Chondrocyte (in vitro differentiated cells): ENCODE data around the gene COL18A1. TPM values are rescaled to one million over a fixed set of nuclear protein-coding genes. Genes with fewer than 3 reads are reported as not detected.
A peak's percentile ranks its signal among the peaks of the same experiment; 100 is the strongest.

Experiments used
- DNase-seq: peaks from one replicate; pipeline ENCODE4 v3.0.0; 2021; ENCODE audit warnings: mixed read lengths, low spot score
- H3K27ac Mint-ChIP-seq: one replicate; pipeline ENCODE4 v1.8.0; 2021; ENCODE audit warnings: mild to moderate bottlenecking, moderate library complexity, mixed read lengths; ENCODE audit not compliant: unreplicated experiment
- H3K27me3 Mint-ChIP-seq: 2 replicates; pipeline ENCODE4 v1.8.0; 2021; ENCODE audit warnings: low read depth, mixed read lengths
- H3K36me3 Mint-ChIP-seq: 2 replicates; pipeline ENCODE4 v1.8.0; 2021; ENCODE audit warnings: low read depth, mixed read lengths
- H3K4me1 Mint-ChIP-seq: 2 replicates; pipeline ENCODE4 v1.8.0; 2021; ENCODE audit warnings: low read depth, mild to moderate bottlenecking, mixed read lengths
- H3K4me3 Mint-ChIP-seq: one replicate; pipeline ENCODE4 v1.8.0; 2021; ENCODE audit warnings: mild to moderate bottlenecking, moderate library complexity, mixed read lengths; ENCODE audit not compliant: unreplicated experiment
- H3K9me3 Mint-ChIP-seq: 2 replicates; pipeline ENCODE4 v1.8.0; 2021; ENCODE audit warnings: low read depth, mixed read lengths
- total RNA-seq: library from RNA; stranded (reverse); gene quantifications from 3 replicates; pipeline ENCODE4 v1.2.1, GENCODE V29; 2021
- TF ChIP-seq, protein P1 (sequence below): fragments of 200-600 bp; sonication (generic); IDR thresholded peaks from 2 replicates; pipeline ENCODE4 v1.5.0; 2021; ENCODE audit warnings: antibody characterized with exemption, mild to moderate bottlenecking, moderate library complexity

The COL18A1 gene
- total RNA-seq, 1 donor from 2014 or later = 616 TPM

DNA sequence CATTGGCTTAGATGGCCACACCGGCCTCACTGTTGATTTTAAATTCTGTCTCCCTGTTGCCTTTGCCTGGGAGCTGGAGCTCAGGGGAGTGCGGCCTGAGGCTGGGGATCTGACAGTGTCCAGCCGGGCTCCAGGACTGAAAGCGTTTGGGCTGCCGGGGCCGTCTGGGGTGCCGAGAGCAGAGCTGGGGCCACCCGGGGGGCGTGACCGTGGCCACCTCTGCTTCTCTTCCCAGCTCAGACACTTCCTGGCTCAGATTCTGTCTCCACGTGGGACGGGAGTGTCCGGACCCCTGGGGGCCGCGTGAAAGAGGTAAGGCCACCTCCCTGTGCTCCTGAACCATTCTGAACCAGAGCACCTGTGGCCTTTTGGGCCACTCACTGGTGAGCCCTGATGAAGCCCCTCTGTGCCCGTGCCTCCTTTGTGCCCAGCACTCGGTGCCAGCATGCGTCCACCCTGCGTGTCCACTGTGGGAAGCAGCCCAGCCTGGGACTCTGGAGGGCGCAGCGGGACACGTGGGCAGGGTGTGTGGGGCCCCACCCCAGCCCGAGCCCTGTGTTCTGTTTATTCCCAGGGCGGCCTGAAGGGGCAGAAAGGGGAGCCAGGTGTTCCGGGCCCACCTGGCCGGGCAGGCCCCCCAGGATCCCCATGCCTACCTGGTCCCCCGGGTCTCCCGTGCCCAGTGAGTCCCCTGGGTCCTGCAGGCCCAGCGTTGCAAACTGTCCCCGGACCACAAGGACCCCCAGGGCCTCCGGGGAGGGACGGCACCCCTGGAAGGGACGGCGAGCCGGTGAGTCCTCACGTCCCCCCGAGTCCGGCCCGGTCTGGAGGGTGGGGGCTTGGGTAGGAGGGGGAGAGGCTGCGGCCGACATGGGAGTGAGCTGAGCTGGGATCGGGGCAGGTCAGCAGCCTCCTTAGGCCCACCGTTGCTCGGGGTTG, 72.5 kb downstream of the COL18A1 start:
- H3K36me3 Mint-ChIP-seq = peaks cover 21% of the 10 kb centered on the region
- H3K4me3 Mint-ChIP-seq = no peak overlapping the region

DNA sequence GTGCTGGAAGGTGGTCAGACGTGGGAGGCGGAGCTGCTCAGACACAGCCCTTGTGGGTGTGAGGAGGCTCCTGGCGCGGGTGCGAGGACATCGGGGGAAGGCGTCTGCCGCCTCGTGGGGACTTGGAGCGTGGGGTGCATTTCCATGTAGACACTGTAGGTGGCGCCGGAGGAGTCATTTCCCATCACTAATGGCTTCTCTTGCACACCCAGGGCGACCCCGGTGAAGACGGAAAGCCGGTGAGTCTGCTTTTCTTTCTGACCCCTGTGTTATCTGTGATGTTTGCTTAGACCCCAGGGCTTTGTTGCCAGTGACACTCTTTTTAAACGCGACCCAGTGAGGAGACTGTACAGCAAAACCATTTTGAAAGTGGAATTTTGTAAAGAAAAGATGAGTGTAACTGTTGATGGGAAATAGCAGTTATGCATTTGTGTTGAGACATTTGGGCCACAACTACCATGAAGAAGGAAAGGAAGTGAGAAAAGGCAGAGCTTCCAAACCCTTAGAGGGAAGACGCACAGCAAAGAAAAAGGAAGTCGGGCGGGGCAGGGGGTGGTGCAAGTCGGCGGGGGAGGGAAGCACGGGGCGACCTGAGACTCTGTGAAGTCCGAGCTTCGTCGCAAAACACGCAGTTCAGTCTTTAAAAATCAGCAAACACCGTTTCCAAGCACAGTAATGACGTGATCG, 73.3 kb downstream of the COL18A1 start:
- Mint-ChIP-seq H3K27me3 (no peaks in the 10 kb centered on the region), H3K4me3 (peak overlapping the region; percentile 14), H3K4me1 (peaks cover 23% of the 10 kb centered on the region), H3K36me3 (peaks cover 21% of the 10 kb centered on the region), H3K9me3 (no peaks in the 10 kb centered on the region), H3K27ac (peak overlapping the region; percentile 88)
- peak; percentile 13 for DNase-seq
- TF ChIP-seq, protein P1, sequence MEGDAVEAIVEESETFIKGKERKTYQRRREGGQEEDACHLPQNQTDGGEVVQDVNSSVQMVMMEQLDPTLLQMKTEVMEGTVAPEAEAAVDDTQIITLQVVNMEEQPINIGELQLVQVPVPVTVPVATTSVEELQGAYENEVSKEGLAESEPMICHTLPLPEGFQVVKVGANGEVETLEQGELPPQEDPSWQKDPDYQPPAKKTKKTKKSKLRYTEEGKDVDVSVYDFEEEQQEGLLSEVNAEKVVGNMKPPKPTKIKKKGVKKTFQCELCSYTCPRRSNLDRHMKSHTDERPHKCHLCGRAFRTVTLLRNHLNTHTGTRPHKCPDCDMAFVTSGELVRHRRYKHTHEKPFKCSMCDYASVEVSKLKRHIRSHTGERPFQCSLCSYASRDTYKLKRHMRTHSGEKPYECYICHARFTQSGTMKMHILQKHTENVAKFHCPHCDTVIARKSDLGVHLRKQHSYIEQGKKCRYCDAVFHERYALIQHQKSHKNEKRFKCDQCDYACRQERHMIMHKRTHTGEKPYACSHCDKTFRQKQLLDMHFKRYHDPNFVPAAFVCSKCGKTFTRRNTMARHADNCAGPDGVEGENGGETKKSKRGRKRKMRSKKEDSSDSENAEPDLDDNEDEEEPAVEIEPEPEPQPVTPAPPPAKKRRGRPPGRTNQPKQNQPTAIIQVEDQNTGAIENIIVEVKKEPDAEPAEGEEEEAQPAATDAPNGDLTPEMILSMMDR = peak; percentile 91

More for the DNA sequence above, 72.5 kb downstream of the COL18A1 start:
- TF ChIP-seq, protein P1 = no peak
- Mint-ChIP-seq H3K27ac (peak overlapping the region; percentile 88), H3K9me3 (no peaks in the 10 kb centered on the region), H3K4me1 (peaks cover 26% of the 10 kb centered on the region), H3K27me3 (no peaks in the 10 kb centered on the region)
- DNase-seq = no peak

DNA sequence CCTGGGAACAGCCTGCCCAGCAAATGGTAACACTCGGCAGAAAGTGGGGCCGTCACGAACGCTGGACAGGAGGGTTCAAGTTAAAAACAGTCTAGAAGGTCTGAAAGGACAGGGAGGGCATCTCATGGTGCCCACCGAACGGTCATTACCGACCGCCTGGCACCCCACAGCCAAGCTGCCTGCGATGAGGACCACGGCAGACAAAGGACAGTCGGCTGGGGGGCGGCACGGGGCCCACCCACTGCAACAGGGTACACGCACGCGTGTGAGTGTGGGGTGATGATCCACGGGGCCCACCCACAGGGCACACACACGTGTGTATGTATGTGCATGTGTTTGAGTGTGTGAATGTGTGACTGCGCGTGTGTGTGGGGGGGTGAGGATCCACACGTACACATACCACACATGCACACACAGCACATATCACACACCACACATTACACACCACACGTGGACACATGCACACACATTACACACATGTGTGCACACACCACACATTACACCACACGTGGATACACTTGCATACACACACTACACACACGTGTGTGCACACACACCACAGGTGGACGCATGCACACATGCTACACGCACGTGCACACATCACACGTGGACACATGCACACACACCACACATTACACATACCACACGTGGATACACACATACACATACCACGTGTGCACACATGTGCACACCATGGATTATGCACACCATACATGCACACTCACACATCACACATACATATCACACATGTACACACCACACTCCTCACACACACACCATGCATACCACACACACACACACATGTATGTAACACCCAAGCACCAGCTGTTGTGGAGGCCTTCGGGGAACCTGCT, 74.1 kb downstream of the COL18A1 start:
- no peak overlapping the region for H3K4me3 Mint-ChIP-seq
- H3K9me3 Mint-ChIP-seq = no peaks in the 10 kb centered on the region
- H3K27ac Mint-ChIP-seq = no peak overlapping the region
- peaks cover 21% of the 10 kb centered on the region for H3K4me1 Mint-ChIP-seq
- no peaks in the 10 kb centered on the region for H3K27me3 Mint-ChIP-seq
- TF ChIP-seq, protein P1 = no peak
- peak; percentile 68 for DNase-seq
- peaks cover 24% of the 10 kb centered on the region for H3K36me3 Mint-ChIP-seq

DNA sequence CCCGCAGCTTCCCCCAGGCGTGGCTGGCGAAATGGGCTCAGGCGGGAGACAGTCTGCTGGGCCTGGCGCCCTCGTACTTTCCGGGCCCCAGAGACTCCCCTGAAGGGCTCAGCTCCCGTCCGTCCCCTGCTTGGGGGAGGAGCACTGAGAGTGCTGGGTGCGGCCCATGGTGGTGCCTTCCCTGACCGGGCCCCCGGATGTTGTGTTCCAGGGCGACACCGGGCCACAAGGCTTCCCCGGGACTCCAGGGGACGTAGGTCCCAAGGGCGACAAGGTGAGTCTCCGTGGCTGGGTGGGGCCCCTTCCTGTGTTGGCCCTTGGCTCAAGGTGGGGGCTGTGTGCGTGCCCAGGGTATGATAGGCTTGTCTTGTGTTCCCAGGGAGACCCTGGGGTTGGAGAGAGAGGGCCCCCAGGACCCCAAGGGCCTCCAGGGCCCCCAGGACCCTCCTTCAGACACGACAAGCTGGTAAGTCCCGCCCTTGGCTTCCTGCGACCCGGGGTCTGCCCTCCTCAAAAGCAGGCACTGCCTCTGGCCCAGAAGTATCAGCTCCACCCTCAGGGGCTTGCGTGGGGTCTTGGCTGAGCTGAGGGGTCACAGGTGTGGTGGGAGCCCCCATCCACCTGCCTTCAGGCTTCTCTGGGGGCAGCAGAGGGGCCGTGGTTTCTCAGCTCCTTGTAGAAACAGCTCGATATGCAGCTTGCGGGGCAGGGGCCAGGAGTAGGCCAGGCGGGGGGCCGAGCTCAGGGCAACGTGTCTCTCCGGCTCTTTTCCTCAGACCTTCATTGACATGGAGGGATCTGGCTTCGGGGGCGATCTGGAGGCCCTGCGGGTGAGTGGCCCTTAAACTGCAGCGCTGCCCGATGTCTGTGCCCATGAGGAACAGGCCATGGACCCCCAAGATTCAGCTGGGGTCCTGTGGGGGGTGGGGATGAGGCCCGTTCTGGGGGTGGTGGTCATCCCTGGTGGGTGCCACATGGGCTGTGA, 75.0 kb downstream of the COL18A1 start:
- DNase-seq = peak; percentile 82
- H3K27ac Mint-ChIP-seq = no peak overlapping the region
- peaks cover 27% of the 10 kb centered on the region for H3K36me3 Mint-ChIP-seq
- H3K9me3 Mint-ChIP-seq = no peaks in the 10 kb centered on the region
- peaks cover 18% of the 10 kb centered on the region for H3K4me1 Mint-ChIP-seq
- no peaks in the 10 kb centered on the region for H3K27me3 Mint-ChIP-seq
- TF ChIP-seq, protein P1 = no peak
- no peak overlapping the region for H3K4me3 Mint-ChIP-seq
